NCI-H345 (cell line): ENCODE data around the gene HMGXB4.

Experiments
- DNase-seq: peaks from one replicate; lab custom pipeline; 2025; lab: John Stamatoyannopoulos, UW

Gene HMGXB4

DNA sequence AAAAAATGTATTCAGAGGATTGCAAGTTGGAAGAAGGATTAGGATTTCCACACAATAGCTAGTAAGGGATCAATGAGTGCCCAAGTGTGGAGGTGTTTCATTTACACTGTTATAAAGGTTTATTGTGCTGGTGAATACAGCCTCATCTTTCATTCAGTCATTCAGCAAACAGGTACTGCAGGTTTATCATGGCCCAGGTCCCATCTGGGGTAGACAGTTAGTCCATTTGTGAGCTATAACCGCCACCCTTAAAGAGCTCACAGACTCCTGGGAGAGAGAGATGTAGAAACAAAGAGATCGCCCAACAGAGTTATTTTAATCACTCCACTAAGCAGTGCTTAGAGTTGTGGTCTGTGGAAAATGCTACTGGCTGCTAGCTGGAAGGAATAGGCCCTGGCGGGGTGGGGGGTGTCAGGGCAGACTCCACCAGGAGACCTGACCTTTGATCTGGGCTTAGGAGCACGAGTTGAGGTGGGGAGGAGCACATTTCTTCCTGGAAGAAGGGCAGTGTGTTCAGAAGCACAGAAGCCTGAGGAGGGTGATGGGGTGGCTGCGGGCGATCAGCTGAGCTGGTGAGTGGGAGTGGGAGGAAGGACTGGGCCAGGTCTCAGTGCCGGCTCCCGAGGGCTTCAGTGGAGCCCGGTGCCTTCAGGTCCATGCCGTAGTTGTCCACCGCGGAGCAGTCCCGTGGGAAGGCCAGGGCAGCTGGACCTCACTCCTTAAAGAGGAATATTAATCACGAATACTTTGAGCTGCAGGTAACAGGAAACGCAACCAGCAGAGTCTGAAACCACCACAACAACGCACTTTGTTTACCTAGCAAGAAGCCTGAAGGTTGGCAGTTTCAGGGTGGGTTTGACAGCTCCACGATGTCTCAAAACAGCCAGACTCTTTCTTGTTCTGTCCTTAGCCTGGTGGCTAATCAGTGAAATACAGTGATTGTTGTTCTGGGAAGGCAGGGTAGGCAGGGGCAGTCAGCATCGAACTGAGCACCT, 53.6 kb downstream of the HMGXB4 start:
- DNase-seq = no peak

DNA sequence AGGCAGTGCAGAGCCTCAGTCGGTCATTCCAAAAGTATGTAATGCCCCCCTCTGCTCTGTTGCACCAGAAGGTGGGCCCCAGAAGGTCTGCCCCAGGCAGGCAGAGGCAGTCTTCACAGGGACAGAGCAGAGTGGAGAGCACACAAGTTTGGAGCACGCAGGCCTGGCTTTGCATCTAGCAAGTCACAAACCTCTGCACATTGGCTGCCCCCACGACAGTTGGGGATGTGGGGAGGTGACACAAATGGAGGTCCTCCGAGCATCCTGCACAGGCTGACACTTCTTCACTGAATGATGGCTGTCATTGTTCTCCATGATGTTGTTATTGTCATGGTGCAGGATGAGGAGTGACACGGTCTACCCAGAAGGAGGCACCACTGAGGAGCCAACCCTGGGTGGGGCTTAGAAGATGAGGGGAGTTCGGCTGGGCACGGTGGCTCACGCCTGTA, 54.3 kb downstream of the HMGXB4 start:
- DNase-seq = no peak

GRCh38 chr22:35312198-35313059, 55.1 kb downstream of the HMGXB4 start:
- no peak for DNase-seq

DNA sequence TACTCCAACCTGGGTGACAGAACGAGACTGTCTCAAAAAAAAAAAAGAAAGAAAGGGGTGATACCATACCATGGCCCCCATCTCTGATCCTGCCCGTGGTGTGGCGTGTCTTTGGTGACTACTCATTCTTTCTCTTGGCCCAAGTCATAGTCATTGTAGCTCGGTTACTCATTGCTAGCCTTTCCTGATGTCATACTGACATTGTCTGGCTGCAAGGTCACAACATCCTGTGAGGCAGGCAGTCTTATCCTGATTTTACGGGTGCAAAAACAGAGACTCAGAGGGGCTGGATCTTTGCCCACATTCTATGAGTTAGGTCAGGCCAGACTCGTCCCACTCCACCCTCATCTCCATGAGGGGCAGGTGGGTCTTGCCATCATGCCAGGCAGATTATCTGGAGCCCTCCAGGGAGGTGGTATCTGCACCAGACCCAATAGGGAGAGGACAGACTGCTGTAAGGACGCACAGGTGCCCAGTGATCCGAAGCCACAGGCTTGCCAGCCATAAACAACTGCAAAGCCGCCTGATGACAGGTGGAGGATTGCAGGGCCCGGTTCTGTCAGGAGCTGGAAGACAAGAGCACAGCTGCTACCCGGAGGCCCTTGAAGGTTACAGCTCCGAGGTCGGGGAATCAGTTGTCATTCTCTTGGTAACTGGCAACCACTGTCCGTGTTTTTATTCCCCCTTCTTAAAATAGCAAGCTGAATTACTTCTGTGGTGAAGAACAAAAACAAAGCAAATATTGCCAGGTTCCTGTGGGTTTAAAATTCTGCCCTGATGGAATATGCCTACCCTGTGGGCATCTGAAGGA, 56.2 kb downstream of the HMGXB4 start:
- no peak for DNase-seq

DNA sequence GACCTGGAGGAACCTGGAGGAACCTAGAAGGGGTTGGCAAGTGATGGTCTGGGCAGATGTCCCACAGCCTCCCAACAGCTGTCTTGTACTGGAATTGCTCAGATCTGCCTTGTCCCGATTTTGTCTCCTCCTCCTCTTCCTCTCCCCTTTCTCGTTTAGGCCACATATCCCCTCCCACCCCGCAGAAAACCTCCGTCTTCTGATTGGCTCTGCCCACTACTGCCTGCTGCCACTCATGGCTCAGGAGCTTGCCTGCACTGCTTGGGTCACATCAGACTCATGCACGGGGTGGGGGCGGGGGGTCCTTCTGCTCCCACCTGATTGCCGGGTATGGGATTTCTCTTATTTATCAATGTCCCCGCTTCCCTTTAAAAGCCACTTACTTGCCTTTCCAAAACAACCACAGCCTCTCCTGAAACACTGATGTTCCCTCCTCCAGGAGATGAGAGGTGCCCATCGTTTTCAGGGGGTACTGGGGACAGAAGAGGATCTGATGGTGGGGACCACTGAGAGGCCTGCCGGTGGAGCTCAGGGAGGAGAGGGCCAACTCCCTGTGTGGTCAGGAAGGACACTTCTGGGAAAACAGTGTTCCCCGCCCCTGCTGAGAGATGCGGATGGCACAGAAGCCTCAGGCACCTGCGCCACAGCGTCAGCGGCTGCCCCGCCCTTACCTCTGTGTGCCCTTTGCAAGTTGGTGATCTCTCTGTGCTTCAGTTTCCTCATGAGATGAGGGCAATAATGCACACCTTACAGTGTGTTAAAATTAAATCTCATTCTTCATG, 57.1 kb downstream of the HMGXB4 start:
- no peak for DNase-seq

- no peak for DNase-seq
Observed at GRCh38 chr22:35315141-35315854, 58.0 kb downstream of the HMGXB4 start.

DNA sequence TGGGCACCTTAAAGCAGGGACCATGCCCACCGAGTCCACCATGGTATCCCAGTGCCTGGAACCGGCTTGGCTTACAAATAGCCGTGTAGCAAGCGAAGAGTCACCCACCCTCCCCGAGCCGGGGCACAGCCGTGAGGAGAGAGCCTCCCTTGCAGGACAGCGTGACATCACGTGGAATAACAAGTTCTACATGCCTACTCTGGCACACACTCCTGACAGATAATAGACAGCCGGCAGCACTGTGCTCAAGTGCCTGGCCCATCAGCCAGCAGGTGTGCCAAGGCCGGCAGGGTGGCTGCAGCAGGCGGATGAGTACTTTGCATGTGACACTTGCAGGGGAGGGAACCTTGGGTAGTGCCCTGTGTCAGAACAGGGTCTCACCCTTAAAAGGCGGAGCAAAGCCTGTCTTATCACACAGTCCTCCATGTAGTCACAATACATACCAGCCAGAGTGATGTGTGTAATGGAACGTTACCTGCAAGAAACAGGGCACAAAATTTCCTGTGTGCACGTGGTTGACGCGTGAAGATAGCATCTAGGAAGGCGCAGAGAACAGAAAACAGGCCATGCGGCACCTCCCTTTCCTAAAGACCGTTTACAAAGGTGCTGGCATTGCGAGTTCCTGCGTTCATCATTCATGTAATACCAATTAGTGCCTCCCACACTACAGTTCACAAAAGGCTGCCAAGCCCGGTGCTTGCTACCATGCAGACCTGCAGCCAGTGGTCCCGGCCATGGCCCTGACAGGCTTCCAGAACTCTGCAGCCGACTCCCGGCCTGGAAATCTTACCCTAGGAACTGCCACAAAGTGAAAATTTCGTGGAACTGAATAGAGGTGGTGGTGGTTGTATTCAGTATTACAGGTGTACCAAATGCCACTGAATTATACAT, 58.8 kb downstream of the HMGXB4 start:
- peak; percentile 85 for DNase-seq

- DNase-seq = no peak
Observed at GRCh38 chr22:35316751-35317150, 59.5 kb downstream of the HMGXB4 start.

GRCh38 chr22:35317680-35318290, 60.5 kb downstream of the HMGXB4 start:
- no peak for DNase-seq

- DNase-seq = no peak
Observed at GRCh38 chr22:35318346-35319215, 61.3 kb downstream of the HMGXB4 start.

DNA sequence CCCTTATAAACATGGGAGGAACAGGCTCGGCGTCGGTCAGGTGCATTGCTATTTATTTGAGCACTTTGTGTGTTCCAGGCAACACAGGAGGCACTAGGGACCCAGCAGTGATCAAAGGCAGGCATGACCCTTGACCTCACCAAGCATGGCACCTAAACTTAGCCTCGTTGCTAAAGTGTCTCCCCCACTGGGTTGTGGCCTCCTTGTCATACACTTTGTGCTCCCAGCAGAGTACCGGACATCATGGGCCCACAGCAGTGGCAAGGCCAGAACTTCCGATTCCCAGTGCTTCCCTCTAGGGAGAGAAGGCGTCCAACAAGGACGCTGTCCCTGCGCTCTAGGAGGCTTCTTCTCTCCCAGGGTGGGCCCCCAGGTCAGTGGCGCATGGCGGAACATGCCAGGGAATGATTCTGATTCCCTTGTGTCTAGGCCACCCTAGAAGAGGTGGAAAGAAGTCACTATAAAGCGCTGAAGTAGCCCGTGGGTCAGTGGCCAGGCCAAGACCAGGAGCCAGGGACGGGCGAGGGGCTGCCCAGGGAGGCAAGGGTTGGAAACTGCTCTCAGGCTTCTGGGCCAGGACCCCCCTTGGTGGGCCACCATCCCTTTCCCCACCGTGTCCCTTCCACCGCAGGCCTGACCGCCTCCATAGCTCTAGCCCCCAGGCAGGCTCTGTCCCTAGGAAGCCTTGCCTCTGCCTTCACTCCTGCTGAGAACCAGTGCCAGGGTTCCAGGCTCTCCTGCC, 62.1 kb downstream of the HMGXB4 start:
- DNase-seq = no peak

GRCh38 chr22:35322126-35322525, 64.8 kb downstream of the HMGXB4 start:
- DNase-seq = no peak

DNA sequence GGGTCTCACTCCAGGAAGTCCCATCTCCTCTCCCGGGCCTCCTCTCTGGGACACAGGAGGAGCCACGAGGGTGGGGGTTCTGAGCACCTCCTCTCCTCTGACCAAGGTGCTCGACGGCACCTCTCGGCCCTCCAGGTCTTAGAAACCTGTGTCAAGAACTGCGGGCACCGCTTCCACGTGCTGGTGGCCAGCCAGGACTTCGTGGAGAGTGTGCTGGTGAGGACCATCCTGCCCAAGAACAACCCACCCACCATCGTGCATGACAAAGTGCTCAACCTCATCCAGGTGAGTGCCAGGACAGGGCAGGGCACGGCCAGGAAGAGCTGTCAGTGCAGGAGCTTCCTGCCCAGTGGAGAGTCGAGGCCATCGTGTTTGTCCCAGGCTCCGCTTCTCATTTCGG, 65.6 kb downstream of the HMGXB4 start:
- DNase-seq = no peak

- no peak for DNase-seq
Observed at GRCh38 chr22:35323305-35323704, 66.0 kb downstream of the HMGXB4 start.

- no peak for DNase-seq
Observed at GRCh38 chr22:35324067-35324466, 66.8 kb downstream of the HMGXB4 start.

- no peak for DNase-seq
Observed at GRCh38 chr22:35324762-35325161, 67.5 kb downstream of the HMGXB4 start.

DNA sequence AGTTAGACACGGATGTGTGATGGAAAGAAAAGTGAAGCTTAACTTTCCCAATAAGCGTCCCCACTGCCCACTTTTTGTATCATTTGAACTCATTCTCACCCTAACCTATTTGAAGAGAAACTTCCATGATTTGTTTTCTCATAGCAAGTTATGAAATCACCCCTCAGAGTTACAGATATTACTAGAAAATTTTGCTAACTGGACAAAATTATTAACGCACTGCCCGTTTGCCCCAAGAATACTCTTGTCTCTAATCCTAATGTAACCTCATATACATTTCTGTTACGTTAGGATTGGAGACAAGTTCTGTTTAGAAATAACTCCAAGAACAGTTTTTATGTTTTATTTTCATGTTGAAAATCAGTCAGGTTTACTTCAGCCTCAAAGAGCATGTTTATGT, 67.9 kb downstream of the HMGXB4 start:
- DNase-seq = no peak
